GM15510 (cell line): ENCODE data around the gene ST6GALNAC5.

Source experiments
- POLR2A ChIP-seq: IDR thresholded peaks from 3 replicates; pipeline ENCODE4 v1.6.1; 2011; ENCODE audit warnings: borderline replicate concordance; ENCODE audit not compliant: insufficient read length; ENCODE audit errors: extremely low read depth

The ST6GALNAC5 gene

DNA sequence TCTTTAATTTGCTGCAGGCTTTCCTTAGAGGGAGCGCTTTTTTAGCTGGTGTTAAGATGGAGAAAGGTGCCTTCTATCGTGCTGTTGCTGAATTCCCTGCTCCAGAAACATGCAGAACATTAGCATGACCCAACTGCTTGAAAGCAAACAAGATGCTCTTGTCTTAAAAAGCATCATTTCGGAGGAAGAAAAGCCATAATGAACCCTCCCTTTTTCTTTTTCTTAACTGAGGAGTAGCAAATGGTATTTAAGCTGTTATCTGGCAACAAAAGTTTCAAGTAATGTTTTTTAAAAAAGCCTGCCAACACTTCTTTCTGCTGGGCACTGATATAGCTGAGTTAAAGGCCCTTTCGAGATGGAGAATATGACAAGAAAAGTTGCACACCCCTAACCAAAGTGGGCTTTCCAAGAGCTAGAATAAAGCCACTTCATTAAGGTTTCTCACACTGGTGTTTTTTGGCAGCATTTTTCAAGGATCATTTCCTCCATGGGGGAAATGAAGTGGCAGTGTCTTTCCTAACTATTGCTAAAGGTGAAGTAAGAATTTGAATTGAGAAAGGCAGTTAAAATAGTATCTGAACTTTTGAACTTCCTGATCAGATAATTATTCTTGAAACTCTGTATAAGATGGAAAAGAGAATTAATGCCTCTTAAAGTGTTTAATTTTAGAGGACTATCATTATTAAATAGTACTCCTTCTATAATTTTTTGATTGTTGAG is 38.8 kb downstream of the ST6GALNAC5 start:
- no peak for TF ChIP-seq POLR2A

DNA sequence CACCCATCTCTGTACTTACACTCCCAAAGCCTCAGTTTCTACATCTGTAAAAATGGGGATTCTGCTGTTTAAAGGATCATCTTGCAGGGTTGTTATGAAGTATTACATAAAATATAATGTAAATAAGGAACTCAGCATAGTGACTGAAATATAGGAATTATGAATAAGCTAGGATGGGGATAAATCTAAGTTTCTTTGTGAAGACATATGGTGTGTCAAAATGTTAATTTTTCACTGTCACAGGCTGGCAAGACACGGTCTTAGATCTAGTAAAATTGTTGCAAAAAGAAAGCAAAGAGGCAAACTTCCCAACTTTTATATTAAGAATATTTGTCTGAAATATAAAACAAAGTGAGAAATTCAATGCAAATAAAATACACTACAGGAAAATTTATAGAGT is 42.0 kb downstream of the ST6GALNAC5 start:
- no peak for TF ChIP-seq POLR2A

DNA sequence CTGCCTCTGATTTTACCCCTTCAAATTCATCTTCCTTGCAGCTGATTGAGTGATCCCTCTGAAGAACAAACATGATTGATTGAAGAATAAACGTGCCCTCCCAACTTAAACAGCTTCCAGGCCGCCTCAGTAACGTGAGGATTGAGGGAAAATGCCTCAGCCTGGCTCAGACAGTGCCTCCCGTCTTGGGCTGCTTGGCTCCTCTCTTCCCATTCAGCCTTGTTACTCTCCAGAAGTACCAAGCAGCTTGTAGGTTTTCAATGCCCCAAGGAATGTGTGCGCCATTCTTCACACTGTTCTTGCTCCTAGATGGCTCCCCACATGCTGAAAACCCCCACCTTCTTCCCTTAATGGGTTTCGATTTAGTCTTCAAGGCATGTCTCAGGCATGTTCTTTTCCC is 51.8 kb downstream of the ST6GALNAC5 start:
- no peak for TF ChIP-seq POLR2A

DNA sequence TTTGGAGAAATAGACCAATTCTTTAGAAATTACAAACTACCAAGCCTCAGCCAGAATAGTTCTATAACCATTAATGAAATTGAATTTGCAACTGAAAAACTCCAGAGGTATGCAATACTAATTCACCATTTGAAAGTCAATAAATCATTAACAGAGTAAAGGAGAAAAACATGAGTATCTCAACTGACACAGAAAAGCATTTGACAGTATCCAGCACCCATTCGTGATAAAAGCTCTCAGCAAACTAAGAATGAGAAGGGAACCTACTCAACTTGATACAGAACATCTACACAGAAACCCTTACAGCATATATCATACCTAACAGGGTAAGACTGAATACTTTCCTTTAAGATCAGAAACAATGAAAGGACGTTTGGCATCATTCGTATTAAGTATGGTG is 54.3 kb downstream of the ST6GALNAC5 start:
- no peak for TF ChIP-seq POLR2A

DNA sequence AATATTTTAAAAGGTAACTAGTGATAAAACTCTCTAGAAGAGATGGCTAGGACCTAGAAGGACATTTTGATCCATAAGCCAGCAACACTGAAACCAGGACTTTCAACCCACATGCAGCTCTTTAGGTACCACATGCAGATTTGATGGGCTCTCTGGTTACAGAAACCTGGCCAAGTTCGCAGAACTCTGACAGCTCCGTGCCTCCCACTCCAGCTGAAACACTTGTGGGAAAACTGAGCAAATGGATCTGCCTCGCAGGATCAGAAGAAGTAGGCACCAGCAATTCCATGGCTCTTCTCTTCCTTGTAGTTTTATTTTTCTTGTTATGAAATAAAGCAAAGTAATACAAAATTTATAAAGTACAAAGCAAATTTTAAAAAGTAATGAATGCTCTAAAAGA is 58.5 kb downstream of the ST6GALNAC5 start:
- no peak for TF ChIP-seq POLR2A

DNA sequence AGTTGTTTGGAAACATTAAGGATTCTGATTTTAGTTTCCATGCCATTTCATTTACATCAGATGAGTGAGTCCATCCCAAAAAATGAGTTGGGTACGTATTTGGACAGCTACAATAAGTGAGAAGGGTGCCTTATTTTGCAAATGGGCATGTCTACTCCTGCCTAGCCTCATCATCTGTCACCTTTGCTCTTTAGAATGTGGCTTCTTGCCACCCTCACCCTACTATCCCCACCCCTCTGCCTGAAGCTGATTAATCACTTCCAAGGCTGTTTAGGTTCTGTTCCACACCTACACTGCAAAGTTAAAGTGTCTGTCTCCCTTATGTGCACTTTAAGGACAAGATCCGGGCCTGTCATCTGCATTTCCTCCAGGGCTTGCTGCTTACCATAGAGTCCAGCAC is 61.2 kb downstream of the ST6GALNAC5 start:
- TF ChIP-seq POLR2A = no peak

DNA sequence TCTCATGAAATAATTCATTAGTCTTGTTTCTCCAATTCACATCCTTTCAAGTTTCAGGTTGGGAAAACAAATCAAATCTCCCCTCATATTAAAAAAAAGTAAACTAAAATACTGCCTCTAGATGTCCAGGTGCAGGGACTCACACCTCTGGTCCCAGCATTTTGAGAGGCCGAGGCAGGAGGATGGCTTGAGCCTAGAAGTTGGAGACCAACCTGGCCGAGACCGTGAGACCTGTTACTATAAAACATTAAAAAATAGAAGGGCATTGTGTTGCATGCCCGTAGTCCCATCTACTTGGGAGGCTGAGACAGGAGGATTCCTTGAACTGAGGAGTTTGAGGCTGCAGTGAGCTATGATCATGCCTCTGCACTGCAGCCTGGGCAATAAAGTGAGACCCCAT is 61.9 kb downstream of the ST6GALNAC5 start:
- no peak for TF ChIP-seq POLR2A

DNA sequence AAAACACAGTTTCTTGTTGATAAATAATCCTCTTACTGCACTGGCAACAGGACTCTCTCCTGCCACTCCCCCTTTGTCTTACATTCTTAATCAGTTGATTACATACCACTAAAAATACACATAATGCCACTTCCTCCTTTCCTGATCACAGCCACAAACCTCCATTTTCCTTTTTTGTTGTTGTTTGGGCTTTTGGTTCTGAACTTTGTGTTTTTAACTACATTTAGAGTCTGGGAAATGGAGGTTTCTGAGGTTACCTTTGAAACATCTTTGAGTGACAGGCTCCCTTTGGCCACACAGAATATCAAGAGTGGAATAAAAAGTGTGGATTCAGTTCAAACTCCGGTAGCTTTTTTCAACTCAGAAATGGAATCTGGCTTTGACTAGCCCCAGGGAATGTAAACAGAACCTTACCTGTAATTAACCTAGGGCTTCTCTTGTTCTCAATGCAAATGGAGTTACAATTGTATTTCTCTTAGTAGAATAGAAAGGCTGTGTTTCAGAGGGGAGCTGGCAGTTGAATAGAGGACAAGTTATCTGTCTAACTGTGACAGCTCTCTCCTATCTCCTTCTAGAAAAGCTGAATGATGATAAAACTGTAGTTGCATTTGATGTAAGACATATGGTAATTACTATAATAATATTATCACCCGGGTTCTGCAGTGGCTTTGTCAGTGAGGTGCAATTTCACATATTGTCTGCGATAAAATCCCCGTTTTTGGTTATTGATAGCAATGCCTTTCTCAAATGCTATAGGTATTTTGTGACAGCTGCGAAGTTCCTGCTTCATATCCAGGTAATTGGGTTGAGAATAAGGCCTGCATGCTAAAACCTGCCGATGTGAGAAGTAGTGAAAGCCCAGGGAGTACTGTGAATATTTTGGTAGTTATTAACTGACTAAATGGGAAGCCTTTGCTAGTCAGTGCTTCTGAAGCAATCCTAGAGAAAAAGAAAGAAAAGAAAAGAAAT is 66.9 kb downstream of the ST6GALNAC5 start:
- no peak for TF ChIP-seq POLR2A

DNA sequence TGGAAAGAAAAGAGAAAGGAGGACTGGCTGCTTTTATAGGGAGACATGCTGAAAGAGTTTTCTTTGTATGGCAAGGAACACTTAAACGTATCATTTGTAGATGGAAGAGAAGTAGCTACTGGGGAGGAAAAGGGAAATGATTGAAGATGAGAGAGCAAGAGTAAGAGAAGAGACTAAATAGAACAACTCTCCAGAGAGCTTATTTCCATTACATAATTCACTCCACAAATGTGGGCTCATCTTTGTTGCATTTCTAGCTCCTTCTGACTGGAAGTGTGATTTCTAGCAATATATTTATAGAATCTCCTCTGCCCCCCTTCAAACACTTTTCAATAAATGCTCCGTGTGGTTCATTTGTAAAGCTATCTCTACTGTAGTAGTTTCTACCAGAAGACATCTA is 71.0 kb downstream of the ST6GALNAC5 start:
- no peak for TF ChIP-seq POLR2A

DNA sequence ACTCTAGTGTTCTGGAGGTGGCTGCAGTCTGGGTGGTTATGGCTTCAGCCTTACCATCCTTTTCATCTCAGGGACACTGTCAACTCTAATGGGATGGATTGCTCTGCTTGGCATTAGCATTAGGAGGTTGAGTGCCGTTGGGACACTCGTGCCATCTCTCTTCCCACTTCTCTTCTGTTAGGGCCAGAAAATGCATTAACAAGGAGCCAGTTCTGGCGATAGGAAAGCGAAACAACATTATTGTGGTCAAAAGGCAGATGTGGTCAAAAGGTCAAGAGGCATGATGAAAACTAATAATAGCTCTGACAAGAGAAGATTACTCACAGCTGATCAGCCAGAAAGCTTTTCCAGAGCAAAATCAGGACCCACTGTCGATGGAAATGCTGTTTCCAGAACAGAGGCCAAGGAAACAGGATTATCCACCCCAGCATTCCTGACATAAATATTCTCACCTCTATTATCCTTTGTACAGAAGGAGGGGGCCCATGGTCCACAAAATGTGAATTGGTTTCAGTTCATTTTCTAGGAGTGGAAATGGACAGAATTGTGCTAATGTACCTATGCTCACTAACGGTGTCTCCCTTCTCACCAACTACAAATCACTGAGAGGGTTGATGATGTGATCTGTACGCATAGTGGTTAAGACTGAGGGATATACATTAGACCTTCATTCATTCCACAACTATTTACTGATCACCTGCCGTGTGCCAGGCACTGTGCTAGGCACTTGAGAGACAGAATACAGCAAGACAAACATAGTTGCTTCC is 72.0 kb downstream of the ST6GALNAC5 start:
- no peak for TF ChIP-seq POLR2A

DNA sequence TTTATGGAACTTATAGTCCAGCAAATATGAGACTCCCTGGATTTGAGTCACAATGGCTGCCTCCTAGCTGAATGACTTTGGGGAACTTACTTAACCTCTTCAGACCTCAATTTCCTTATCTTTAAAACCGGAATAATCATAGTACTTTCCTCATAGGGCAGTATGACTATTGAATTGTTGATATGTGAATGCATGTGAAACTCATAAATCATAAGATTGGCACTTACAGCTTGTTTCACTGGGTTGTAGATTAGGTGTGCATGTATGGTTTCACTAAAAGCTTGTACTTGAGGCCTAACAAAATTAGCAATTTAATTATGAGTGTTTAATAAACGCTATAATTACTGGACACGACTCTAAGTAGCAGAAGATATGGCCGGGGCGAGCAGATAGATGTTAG is 72.5 kb downstream of the ST6GALNAC5 start:
- no peak for TF ChIP-seq POLR2A

DNA sequence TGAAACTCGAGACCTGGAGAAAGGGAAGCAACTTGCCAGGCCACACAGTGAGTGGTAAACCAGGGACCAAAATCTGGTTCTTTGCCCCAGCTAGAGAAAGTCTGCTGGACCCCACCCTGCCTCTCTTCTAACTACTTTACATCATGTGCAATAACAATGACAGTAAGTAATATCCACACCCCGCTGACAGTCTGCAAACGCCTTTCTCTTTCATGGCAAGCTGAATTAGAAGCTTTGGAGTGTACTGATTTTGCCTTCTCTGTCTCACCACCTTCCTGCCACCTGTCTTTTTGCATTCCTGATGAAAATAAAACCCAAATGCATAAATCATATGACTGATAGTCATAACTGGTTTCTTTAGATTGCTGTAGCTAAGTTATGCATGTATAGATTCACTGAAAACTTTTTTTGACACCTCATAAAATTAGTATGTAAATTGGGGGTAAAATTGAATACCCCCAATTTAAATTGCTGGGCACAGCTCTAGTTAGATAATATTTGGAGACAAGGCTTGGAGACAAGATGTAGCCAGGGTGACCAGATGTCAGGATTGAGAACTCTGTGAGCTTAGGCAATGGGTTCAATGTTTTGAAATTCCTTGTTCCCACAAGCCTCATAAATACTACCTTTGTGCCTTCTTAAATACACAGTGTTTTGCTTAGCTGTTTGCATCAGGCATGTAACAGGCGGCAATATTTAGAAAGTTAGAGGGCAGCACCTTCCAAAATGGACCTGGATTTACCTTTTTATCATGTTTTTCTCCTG is 73.5 kb downstream of the ST6GALNAC5 start:
- no peak for TF ChIP-seq POLR2A

DNA sequence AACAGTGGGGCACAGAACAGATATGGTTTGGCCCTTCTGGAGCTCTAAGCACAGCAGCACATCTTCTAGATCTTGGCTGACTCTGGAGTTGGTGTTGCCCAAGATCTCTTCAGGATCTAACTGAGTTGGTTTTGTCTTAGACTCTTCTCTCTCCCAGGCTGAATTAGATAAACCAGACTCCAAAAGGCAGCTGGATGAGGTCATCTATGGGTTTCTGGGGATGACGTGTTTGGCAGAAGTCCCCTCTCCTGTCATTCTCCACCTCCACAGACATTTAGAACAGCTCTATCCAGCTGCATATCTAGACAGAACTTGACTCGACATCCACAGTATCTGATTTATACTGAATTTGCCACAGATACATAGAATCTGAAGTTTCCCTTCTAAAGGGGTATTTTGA is 75.3 kb downstream of the ST6GALNAC5 start:
- no peak for TF ChIP-seq POLR2A

DNA sequence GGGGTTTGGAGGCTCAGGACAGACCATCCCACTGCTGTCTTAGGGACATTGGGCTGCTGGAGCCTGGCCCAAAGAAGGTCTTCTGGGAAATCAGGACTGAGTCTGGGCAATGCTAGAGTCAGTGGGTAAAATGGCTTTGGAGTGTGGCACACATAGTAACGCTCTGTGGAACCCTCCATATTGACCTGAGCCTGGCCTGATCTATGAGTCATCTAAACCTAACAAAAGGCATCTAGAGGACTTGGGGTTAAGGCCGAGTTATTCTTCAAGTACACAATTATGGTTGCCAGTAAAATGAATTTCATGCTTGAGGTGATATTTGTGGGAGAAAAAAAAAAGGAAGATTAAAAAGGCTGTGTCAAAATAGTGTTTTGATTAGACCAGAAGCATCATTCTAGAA is 77.7 kb downstream of the ST6GALNAC5 start:
- TF ChIP-seq POLR2A = no peak
